Activated T-cell treated with anti-CD3 and anti-CD28 coated beads for 1 hour (primary cell): ENCODE results near the gene WDFY4.
"Not testable (repeated sequence)": the region's sequence is repeated elsewhere in the genome, so short reads cannot be mapped to it uniquely, and the experiment has no call there.

Source experiments
- DNase-seq: peaks from one replicate; pipeline ENCODE4 v3.0.0-alpha.2; 2020; ENCODE audit warnings: low read depth

WDFY4 gene

GRCh38 chr10:48684792-48685623 is at the start of gene WDFY4:
TSS of gene WDFY4 (plus strand) at chr10:48684873. CDS start at chr10:48709733, 24,860 bp downstream.
- no peak for DNase-seq

- no peak for DNase-seq
Measured at GRCh38 chr10:48634984-48635557, 49.6 kb upstream of the WDFY4 start.

- no peak for DNase-seq
Measured at GRCh38 chr10:48636231-48636630, 48.4 kb upstream of the WDFY4 start.

- DNase-seq: no peak
Measured at GRCh38 chr10:48636901-48637300, 47.8 kb upstream of the WDFY4 start.

- no peak for DNase-seq
Measured at GRCh38 chr10:48638158-48638557, 46.5 kb upstream of the WDFY4 start.

- DNase-seq: no peak
Measured at GRCh38 chr10:48638739-48639527, 45.7 kb upstream of the WDFY4 start.

GRCh38 chr10:48639632-48640031 is 45.0 kb upstream of the WDFY4 start:
- no peak for DNase-seq

GRCh38 chr10:48640326-48640725 is 44.3 kb upstream of the WDFY4 start:
- no peak for DNase-seq

- not testable (repeated sequence) for DNase-seq
Measured at GRCh38 chr10:48641099-48641690, 43.5 kb upstream of the WDFY4 start.

GRCh38 chr10:48645600-48645999 is 39.1 kb upstream of the WDFY4 start:
- DNase-seq: no peak

- DNase-seq: not testable (repeated sequence)
Measured at GRCh38 chr10:48647073-48647472, 37.6 kb upstream of the WDFY4 start.

- no peak for DNase-seq
Measured at GRCh38 chr10:48648172-48648942, 36.3 kb upstream of the WDFY4 start.

- no peak for DNase-seq
Measured at GRCh38 chr10:48649349-48649944, 35.2 kb upstream of the WDFY4 start.

GRCh38 chr10:48651293-48651692 is 33.4 kb upstream of the WDFY4 start:
- no peak for DNase-seq

GRCh38 chr10:48651839-48652238 is 32.8 kb upstream of the WDFY4 start:
- DNase-seq: no peak

GRCh38 chr10:48652344-48652743 is 32.3 kb upstream of the WDFY4 start:
- no peak for DNase-seq

- DNase-seq: no peak
Measured at GRCh38 chr10:48653347-48653746, 31.3 kb upstream of the WDFY4 start.

- DNase-seq: no peak
Measured at GRCh38 chr10:48653944-48654698, 30.6 kb upstream of the WDFY4 start.

GRCh38 chr10:48655411-48656240 is 29.0 kb upstream of the WDFY4 start:
- no peak for DNase-seq
